ENCODE data around the gene PTP4A2.

The PTP4A2 gene

DNA sequence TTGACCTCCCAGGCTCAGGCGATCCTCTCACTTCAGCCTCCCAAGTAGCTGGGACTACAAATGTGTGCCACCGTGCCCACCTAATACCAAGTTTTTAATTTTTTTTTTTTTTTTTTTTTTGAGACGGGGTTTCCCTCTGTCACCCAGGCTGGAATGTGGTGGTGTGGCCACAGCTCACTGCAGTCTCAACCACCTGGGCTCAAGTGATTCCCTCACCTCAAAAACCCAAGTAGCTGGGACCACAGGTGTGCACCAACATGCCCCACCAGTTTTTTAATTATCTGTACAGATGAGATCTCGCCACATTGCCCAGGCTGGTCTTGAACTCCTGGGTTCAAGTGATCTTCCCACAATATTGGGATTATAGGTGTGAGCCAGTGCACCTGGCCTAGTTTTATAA, 22.7 kb downstream of the PTP4A2 start:
- no peak overlapping the region for H3K27ac ChIP-seq
- no peak overlapping the region for H3K9ac ChIP-seq
- no peak overlapping the region for H2AFZ ChIP-seq
- H3K9me3 ChIP-seq (ENCODE audit: control insufficient read depth, low read length): no peaks in the 10 kb centered on the region
- no peak for TF ChIP-seq CTCF (IDR thresholded peaks at IDR 0.05)
- no peak overlapping the region for H3K4me3 ChIP-seq (ENCODE audit: low read depth, low read length)
- H3K36me3 ChIP-seq (ENCODE audit: control insufficient read depth, insufficient read depth, low read length): no peaks in the 10 kb centered on the region
- no peak overlapping the region for H3K4me2 ChIP-seq (ENCODE audit: low read length)
- H3K79me2 ChIP-seq: peaks cover 2% of the 10 kb centered on the region
- H3K4me1 ChIP-seq: no peaks in the 10 kb centered on the region
- H3K27me3 ChIP-seq (ENCODE audit: control insufficient read depth, insufficient read depth, low read length): no peaks in the 10 kb centered on the region

GRCh38 chr1:31913968-31914367, 24.2 kb downstream of the PTP4A2 start:
- no peaks in the 10 kb centered on the region for H3K36me3 ChIP-seq (ENCODE audit: control insufficient read depth, insufficient read depth, low read length)
- no peak overlapping the region for H3K9ac ChIP-seq
- H3K4me3 ChIP-seq (ENCODE audit: low read depth, low read length): no peak overlapping the region
- H2AFZ ChIP-seq: no peak overlapping the region
- H3K27ac ChIP-seq: no peak overlapping the region
- peaks cover 2% of the 10 kb centered on the region for H3K79me2 ChIP-seq
- H3K4me2 ChIP-seq (ENCODE audit: low read length): no peak overlapping the region
- TF ChIP-seq CTCF (IDR thresholded peaks at IDR 0.05): no peak
- H3K9me3 ChIP-seq (ENCODE audit: control insufficient read depth, low read length): no peaks in the 10 kb centered on the region
- H3K4me1 ChIP-seq: no peaks in the 10 kb centered on the region
- H3K27me3 ChIP-seq (ENCODE audit: control insufficient read depth, insufficient read depth, low read length): no peaks in the 10 kb centered on the region

GRCh38 chr1:31912839-31913239, 25.3 kb downstream of the PTP4A2 start:
- H3K27me3 ChIP-seq (ENCODE audit: control insufficient read depth, insufficient read depth, low read length): no peaks in the 10 kb centered on the region
- H3K79me2 ChIP-seq: peaks cover 2% of the 10 kb centered on the region
- no peak overlapping the region for H3K4me2 ChIP-seq (ENCODE audit: low read length)
- no peak overlapping the region for H3K27ac ChIP-seq
- H3K9me3 ChIP-seq (ENCODE audit: control insufficient read depth, low read length): no peaks in the 10 kb centered on the region
- TF ChIP-seq CTCF (IDR thresholded peaks at IDR 0.05): no peak
- no peak overlapping the region for H3K4me3 ChIP-seq (ENCODE audit: low read depth, low read length)
- H3K9ac ChIP-seq: no peak overlapping the region
- no peak overlapping the region for H2AFZ ChIP-seq
- H3K4me1 ChIP-seq: no peaks in the 10 kb centered on the region
- no peaks in the 10 kb centered on the region for H3K36me3 ChIP-seq (ENCODE audit: control insufficient read depth, insufficient read depth, low read length)

- no peak overlapping the region for H3K4me3 ChIP-seq (ENCODE audit: low read depth, low read length)
- no peaks in the 10 kb centered on the region for H3K4me1 ChIP-seq
- no peak overlapping the region for H3K4me2 ChIP-seq (ENCODE audit: low read length)
- H2AFZ ChIP-seq: no peak overlapping the region
- H3K79me2 ChIP-seq: peaks cover 2% of the 10 kb centered on the region
- H3K27ac ChIP-seq: no peak overlapping the region
- H3K9ac ChIP-seq: no peak overlapping the region
- no peaks in the 10 kb centered on the region for H3K9me3 ChIP-seq (ENCODE audit: control insufficient read depth, low read length)
- no peaks in the 10 kb centered on the region for H3K27me3 ChIP-seq (ENCODE audit: control insufficient read depth, insufficient read depth, low read length)
- TF ChIP-seq CTCF (IDR thresholded peaks at IDR 0.05): no peak
- no peaks in the 10 kb centered on the region for H3K36me3 ChIP-seq (ENCODE audit: control insufficient read depth, insufficient read depth, low read length)
These were observed 26.0 kb downstream of the PTP4A2 start for GRCh38 chr1:31911994-31912780.

- no peak for TF ChIP-seq CTCF (IDR thresholded peaks at IDR 0.05)
- Histone ChIP-seq H3K4me3 (ENCODE audit: low read depth, low read length) (no peak overlapping the region), H3K36me3 (ENCODE audit: control insufficient read depth, insufficient read depth, low read length) (no peaks in the 10 kb centered on the region), H3K4me1 (no peaks in the 10 kb centered on the region), H3K9ac (no peak overlapping the region), H3K4me2 (ENCODE audit: low read length) (no peak overlapping the region), H3K79me2 (peaks cover 1% of the 10 kb centered on the region), H2AFZ (no peak overlapping the region), H3K27me3 (ENCODE audit: control insufficient read depth, insufficient read depth, low read length) (no peaks in the 10 kb centered on the region), H3K27ac (no peak overlapping the region), H3K9me3 (ENCODE audit: control insufficient read depth, low read length) (no peaks in the 10 kb centered on the region)
These were observed 27.2 kb downstream of the PTP4A2 start for GRCh38 chr1:31910933-31911332.
